ENCODE data around the gene CACFD1.
A peak's percentile ranks its signal among the peaks of the same experiment; 100 is the strongest.

GRCh38 chr9:133468777-133469421, 9.1 kb downstream of the CACFD1 start:
- no peak for TF ChIP-seq REST (IDR thresholded peaks at IDR 0.05; ENCODE audit: borderline replicate concordance)
- TF ChIP-seq, protein P1, sequence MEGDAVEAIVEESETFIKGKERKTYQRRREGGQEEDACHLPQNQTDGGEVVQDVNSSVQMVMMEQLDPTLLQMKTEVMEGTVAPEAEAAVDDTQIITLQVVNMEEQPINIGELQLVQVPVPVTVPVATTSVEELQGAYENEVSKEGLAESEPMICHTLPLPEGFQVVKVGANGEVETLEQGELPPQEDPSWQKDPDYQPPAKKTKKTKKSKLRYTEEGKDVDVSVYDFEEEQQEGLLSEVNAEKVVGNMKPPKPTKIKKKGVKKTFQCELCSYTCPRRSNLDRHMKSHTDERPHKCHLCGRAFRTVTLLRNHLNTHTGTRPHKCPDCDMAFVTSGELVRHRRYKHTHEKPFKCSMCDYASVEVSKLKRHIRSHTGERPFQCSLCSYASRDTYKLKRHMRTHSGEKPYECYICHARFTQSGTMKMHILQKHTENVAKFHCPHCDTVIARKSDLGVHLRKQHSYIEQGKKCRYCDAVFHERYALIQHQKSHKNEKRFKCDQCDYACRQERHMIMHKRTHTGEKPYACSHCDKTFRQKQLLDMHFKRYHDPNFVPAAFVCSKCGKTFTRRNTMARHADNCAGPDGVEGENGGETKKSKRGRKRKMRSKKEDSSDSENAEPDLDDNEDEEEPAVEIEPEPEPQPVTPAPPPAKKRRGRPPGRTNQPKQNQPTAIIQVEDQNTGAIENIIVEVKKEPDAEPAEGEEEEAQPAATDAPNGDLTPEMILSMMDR (IDR thresholded peaks at IDR 0.05; ENCODE audit: poor library complexity, severe bottlenecking), result no peak
- TF ChIP-seq RAD21 (conservative IDR thresholded peaks at IDR 0.05), result no peak
- no peak for TF ChIP-seq EZH2 (IDR thresholded peaks at IDR 0.05; ENCODE audit: borderline replicate concordance, insufficient read depth, low read length, poor library complexity, severe bottlenecking)
- no peak for TF ChIP-seq SMC3 (conservative IDR thresholded peaks at IDR 0.05; ENCODE audit: poor library complexity)
- TF ChIP-seq POLR2AphosphoS5 (IDR thresholded peaks at IDR 0.05), result peak; percentile 7
